Ishikawa (cell line): ENCODE results near the gene ABCB9.

Experiments used
- CEBPB ChIP-seq: IDR thresholded peaks from 2 replicates; pipeline ENCODE4 v1.6.1; 2012
- CREB1 ChIP-seq: IDR thresholded peaks from 2 replicates; pipeline ENCODE4 v1.6.1; 2012; ENCODE audit warnings: low read depth
- EGR1 ChIP-seq: IDR thresholded peaks from 2 replicates; pipeline ENCODE4 v1.6.1; 2012
- EP300 ChIP-seq: IDR thresholded peaks from 2 replicates; pipeline ENCODE4 v1.6.1; 2012; ENCODE audit warnings: borderline replicate concordance
- FOXM1 ChIP-seq: IDR thresholded peaks from 2 replicates; pipeline ENCODE4 v1.6.1; 2012; ENCODE audit warnings: low read depth, borderline replicate concordance
- NFIC ChIP-seq: IDR thresholded peaks from 2 replicates; pipeline ENCODE4 v1.6.1; 2012
- RAD21 ChIP-seq: IDR thresholded peaks from 2 replicates; pipeline ENCODE4 v1.6.1; 2012; ENCODE audit warnings: low read depth
- TAF1 ChIP-seq: IDR thresholded peaks from 2 replicates; pipeline ENCODE4 v1.6.1; 2012; ENCODE audit warnings: low read depth, mild to moderate bottlenecking
- TCF12 ChIP-seq: IDR thresholded peaks from 2 replicates; pipeline ENCODE4 v1.6.1; 2012; ENCODE audit warnings: low read depth
- TEAD4 ChIP-seq: IDR thresholded peaks from 2 replicates; pipeline ENCODE4 v1.6.1; 2012
- YY1 ChIP-seq: IDR thresholded peaks from 2 replicates; pipeline ENCODE4 v1.6.1; 2012; ENCODE audit warnings: low read depth
- ZBTB7A ChIP-seq: IDR thresholded peaks from 2 replicates; pipeline ENCODE4 v1.6.1; 2012; ENCODE audit warnings: low read depth
- TF ChIP-seq, protein P1 (sequence below): IDR thresholded peaks from 2 replicates; pipeline ENCODE4 v1.6.1; 2012
- TF ChIP-seq, protein P2 (sequence below): IDR thresholded peaks from 2 replicates; pipeline ENCODE4 v1.6.1; 2012
- TF ChIP-seq, protein P3 (sequence below): IDR thresholded peaks from 2 replicates; pipeline ENCODE4 v1.6.1; 2012; ENCODE audit warnings: low read depth, mild to moderate bottlenecking

Gene ABCB9

DNA sequence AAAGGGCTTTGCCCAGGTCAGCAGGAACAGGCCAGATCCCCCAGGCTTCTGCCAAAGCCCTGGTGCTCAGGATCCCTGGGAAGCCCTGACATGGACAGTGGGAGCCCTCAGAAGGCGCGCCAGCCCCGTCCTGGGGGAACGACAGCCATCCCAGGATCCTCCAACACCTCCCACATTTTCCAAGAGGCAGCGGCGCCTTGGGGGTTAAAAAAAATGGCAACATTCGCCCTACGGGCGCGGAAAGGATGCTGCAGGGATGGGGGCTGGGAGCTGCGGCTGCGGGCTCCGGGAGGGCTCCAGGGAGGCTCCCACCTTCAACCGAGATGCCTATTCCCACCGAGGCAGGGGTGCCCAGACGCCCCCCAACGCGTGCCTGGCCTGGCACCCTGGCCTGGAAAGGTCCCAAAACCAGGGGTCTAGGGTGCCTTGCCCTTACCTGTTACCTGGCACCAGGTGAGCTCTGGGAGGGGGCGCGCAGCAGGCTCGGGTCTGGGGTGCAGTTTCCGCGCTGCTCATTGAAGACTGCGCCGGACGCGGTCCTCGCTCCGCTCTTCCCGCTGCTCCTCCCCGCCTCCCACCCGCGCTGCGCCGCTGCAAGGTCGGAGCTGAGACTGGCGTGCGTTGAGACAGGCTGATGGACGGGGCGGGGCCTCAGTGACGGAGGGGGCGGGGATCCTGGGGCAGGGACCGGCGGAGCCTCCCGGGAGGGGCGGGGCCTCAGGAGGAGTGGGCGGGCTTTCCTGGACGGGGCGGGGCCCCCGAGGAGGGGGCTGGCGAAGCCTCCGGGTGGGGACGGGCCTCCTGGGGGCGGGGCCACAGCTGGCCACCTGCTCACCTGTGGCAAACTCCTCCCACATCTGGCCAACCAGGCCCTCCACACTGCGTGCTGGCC, at the start of gene ABCB9:
ABCB9 (minus strand) TSS at position 613 of the 892 bp plus-strand sequence. CDS start 6,228 bp downstream, outside the sequence.
- peak; percentile 66; the same call in 1 of the 2 replicates for TF ChIP-seq TAF1
- TF ChIP-seq, protein P1, sequence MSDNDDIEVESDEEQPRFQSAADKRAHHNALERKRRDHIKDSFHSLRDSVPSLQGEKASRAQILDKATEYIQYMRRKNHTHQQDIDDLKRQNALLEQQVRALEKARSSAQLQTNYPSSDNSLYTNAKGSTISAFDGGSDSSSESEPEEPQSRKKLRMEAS: peak; percentile 65; the same call in 1 of the 2 replicates
- TF ChIP-seq EP300: no peak

DNA sequence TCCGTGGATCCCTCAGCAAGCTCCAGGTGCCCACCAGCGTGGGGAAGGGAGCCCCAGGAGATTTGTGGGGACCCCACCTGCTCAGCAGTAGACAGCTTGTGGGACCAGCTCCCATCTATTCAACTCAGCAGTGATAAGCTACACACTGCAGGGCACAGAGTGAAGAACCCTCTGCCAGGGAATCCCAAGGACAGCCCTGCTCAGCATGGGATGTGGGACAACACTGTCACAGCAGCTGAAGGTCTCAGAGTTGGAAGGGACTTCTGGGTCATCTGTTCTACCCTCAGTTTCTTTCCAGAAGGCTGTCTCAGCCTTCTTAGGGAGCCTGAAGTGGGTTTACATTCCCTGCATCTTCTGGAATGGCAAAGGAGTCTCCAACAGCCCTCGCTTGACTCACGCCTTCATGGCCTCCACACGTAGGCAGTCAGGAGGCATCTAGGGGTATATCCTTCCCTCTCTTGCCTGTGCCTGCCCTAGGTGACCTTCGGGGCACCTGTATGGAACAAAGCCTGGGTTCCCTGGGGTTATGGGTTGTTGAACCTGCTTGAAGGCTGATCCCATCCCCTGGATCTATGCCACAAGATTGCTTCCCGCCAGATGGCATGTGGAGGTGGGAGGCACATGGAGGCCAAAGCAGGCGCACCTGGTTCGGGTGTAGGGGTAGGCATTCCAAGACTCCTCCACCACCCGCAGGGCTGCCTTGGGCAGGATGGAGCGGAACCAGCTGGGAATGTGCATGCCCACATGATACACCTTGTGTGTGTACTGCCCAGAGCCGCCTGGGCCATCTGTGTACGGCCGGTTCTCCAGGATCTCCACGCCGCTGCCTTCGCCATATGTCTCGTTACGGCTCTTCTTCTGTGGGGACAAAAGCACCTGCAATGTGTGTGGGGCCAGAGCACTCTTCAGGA, 47.2 kb upstream of the ABCB9 start:
- TF ChIP-seq, protein P2, sequence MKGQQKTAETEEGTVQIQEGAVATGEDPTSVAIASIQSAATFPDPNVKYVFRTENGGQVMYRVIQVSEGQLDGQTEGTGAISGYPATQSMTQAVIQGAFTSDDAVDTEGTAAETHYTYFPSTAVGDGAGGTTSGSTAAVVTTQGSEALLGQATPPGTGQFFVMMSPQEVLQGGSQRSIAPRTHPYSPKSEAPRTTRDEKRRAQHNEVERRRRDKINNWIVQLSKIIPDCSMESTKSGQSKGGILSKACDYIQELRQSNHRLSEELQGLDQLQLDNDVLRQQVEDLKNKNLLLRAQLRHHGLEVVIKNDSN: no peak
- TF ChIP-seq FOXM1 (no peak), EP300 (no peak), CEBPB (no peak), CREB1 (no peak), YY1 (no peak), TCF12 (no peak), NFIC (no peak), TEAD4 (no peak), ZBTB7A (no peak), TAF1 (no peak), RAD21 (no peak)
- TF ChIP-seq, protein P3, sequence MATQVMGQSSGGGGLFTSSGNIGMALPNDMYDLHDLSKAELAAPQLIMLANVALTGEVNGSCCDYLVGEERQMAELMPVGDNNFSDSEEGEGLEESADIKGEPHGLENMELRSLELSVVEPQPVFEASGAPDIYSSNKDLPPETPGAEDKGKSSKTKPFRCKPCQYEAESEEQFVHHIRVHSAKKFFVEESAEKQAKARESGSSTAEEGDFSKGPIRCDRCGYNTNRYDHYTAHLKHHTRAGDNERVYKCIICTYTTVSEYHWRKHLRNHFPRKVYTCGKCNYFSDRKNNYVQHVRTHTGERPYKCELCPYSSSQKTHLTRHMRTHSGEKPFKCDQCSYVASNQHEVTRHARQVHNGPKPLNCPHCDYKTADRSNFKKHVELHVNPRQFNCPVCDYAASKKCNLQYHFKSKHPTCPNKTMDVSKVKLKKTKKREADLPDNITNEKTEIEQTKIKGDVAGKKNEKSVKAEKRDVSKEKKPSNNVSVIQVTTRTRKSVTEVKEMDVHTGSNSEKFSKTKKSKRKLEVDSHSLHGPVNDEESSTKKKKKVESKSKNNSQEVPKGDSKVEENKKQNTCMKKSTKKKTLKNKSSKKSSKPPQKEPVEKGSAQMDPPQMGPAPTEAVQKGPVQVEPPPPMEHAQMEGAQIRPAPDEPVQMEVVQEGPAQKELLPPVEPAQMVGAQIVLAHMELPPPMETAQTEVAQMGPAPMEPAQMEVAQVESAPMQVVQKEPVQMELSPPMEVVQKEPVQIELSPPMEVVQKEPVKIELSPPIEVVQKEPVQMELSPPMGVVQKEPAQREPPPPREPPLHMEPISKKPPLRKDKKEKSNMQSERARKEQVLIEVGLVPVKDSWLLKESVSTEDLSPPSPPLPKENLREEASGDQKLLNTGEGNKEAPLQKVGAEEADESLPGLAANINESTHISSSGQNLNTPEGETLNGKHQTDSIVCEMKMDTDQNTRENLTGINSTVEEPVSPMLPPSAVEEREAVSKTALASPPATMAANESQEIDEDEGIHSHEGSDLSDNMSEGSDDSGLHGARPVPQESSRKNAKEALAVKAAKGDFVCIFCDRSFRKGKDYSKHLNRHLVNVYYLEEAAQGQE: no peak
- TF ChIP-seq, protein P1: no peak

- TF ChIP-seq FOXM1 (no peak), CREB1 (no peak), CEBPB (no peak), EGR1 (no peak), RAD21 (no peak), EP300 (no peak), TEAD4 (no peak), ZBTB7A (no peak), NFIC (no peak)
- TF ChIP-seq, protein P3: no peak
These were observed 45.4 kb upstream of the ABCB9 start for GRCh38 chr12:123011701-123012100.

DNA sequence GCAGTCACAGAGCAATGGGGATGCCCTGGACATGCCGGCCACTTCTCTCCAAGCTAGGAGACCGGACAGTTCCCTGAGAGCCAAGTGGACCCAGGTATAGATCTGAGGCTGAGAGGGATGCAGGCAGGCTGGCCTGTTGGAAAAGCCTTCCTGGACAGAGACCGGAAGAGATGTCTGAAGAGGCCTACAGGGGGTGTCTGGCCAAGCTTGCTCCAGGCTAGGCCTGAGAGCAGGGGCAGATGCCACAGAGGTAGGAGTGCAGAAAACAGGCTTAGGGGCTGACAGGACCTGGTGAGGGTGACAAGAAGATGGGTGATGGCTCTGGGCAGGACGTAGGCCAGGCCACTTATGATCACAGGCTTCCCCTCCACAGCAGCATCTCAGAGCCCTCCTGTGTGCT, 44.4 kb upstream of the ABCB9 start:
- TF ChIP-seq, protein P3: no peak
- TF ChIP-seq NFIC: no peak
- no peak for TF ChIP-seq FOXM1
- no peak for TF ChIP-seq TAF1
- no peak for TF ChIP-seq TEAD4
- TF ChIP-seq, protein P1: no peak
- TF ChIP-seq ZBTB7A: no peak
- TF ChIP-seq CEBPB: no peak
- TF ChIP-seq, protein P2: no peak
